Measurements from ENCODE around the gene ABCA2. TPM values are rescaled to one million over a fixed set of nuclear protein-coding genes. Genes with fewer than 3 reads are reported as not detected.

ABCA2 gene
- total and polyA plus RNA-seq, 2 donors from 2014 or later, result 39.2 to 72.1 TPM

DNA sequence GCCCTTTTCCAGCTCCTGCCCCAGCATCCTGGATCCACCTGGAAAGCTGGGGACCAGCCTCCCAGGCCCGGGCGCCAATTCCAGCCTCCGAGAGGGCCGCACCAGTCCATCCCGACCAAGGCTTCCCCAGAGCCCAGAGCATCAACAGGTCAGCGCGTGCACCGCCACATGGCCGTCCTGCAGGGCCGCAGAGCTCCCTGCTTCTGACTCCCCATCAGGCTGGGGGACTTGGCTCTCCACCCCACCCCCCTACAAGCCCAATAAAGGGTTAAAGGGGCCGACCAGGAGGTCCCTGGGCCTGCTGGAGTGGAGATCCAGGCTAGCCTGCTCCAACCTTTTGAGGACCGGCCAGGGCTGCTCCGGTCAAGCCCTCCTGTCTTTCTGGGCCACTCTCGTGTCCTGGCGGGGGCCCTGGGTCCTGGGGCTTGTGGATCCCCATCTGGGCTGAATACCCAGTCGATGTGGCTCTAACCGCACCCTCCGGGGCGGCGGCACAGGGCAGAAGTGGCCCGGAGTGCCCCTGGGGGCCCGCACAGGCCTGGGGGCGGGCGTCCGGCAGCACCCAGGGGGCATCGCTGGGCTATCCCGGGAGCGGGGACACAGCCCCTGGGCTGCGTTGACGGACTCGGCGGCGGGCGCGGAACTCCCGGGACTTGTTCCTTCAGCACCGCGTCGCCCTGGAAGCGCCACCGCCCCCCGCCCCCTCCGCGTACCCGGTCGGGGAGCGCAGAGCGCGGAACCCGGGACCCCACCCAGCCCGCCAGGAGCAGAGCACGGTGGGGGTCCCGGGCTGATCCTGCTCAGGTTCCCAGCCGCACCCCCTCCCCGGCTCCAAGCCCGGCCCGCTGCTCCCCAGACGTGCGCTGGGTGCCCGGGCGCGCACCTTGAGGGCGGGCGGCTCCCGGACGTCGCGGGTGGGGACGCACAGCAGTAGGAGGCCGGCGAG, 25.2 kb upstream of the ABCA2 start:
- Histone ChIP-seq H3K4me3 (ENCODE audit: low read length in 3 of 3) (no peak overlapping the region), H3K27me3 (ENCODE audit: control insufficient read depth, insufficient read depth, low read length) (peaks cover 13% of the 10 kb centered on the region), H3K36me3 (ENCODE audit: control insufficient read depth in 2 of 3, insufficient read depth in 3 of 3, low read length in 3 of 3) (no peaks in the 10 kb centered on the region), H3K9me3 (ENCODE audit: control insufficient read depth in 2 of 3, insufficient read depth in 1 of 3, low read length in 3 of 3) (no peaks in the 10 kb centered on the region), H3K9ac (ENCODE audit: low read length in 3 of 3) (no peak overlapping the region), H3K4me1 (ENCODE audit: control insufficient read depth in 2 of 3, insufficient read depth in 2 of 3, low read depth in 1 of 3, low read length in 3 of 3) (peaks cover 0 to 18% (median 5%) of the 10 kb centered on the region in 3 donors), H3K27ac (ENCODE audit: low read depth in 2 of 2, low read length in 2 of 2) (no peak overlapping the region)
- intact Hi-C loops (cut with DNase I), result no loop called here
- TF ChIP-seq, protein P1, sequence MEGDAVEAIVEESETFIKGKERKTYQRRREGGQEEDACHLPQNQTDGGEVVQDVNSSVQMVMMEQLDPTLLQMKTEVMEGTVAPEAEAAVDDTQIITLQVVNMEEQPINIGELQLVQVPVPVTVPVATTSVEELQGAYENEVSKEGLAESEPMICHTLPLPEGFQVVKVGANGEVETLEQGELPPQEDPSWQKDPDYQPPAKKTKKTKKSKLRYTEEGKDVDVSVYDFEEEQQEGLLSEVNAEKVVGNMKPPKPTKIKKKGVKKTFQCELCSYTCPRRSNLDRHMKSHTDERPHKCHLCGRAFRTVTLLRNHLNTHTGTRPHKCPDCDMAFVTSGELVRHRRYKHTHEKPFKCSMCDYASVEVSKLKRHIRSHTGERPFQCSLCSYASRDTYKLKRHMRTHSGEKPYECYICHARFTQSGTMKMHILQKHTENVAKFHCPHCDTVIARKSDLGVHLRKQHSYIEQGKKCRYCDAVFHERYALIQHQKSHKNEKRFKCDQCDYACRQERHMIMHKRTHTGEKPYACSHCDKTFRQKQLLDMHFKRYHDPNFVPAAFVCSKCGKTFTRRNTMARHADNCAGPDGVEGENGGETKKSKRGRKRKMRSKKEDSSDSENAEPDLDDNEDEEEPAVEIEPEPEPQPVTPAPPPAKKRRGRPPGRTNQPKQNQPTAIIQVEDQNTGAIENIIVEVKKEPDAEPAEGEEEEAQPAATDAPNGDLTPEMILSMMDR (IDR thresholded peaks at IDR 0.05; ENCODE audit: borderline replicate concordance, extremely low read depth, insufficient read depth), result no peak
- DNase-seq (no peak), FAIRE-seq (no peak)

DNA sequence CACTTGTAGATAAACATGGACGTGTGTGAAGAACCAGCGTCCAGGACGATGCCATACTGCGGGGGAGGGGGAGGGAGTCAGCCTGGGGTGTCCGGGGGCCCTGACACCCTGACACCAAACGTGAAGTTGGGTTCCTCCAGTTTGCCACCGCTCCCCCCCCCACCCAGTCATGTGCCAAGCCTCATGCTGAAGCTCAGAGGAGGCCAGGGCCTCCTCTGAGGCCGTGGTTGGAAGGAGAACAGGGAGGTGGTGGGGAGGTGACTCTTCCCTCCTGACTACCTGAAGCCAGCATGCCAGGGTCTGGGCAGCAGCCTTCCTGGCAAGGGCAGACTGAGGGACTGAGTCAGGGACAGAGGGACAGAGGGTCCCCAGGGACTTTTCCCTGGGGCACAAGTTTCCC, 24.3 kb upstream of the ABCA2 start:
- Histone ChIP-seq H3K9ac (ENCODE audit: low read length in 3 of 3) (no peak overlapping the region), H3K4me3 (ENCODE audit: low read length in 3 of 3) (no peak overlapping the region), H3K36me3 (ENCODE audit: control insufficient read depth in 2 of 3, insufficient read depth in 3 of 3, low read length in 3 of 3) (no peaks in the 10 kb centered on the region), H3K27me3 (ENCODE audit: control insufficient read depth, insufficient read depth, low read length) (peaks cover 20% of the 10 kb centered on the region), H3K27ac (ENCODE audit: low read depth in 2 of 2, low read length in 2 of 2) (no peak overlapping the region), H3K9me3 (ENCODE audit: control insufficient read depth in 2 of 3, insufficient read depth in 1 of 3, low read length in 3 of 3) (no peaks in the 10 kb centered on the region), H3K4me1 (ENCODE audit: control insufficient read depth in 2 of 3, insufficient read depth in 2 of 3, low read depth in 1 of 3, low read length in 3 of 3) (peaks cover 0 to 18% (median 5%) of the 10 kb centered on the region in 3 donors)
- DNase-seq, result no peak
- intact Hi-C loops (cut with DNase I), result no loop called here
- TF ChIP-seq, protein P1 (IDR thresholded peaks at IDR 0.05; ENCODE audit: borderline replicate concordance, extremely low read depth, insufficient read depth), result no peak
- FAIRE-seq, result no peak

DNA sequence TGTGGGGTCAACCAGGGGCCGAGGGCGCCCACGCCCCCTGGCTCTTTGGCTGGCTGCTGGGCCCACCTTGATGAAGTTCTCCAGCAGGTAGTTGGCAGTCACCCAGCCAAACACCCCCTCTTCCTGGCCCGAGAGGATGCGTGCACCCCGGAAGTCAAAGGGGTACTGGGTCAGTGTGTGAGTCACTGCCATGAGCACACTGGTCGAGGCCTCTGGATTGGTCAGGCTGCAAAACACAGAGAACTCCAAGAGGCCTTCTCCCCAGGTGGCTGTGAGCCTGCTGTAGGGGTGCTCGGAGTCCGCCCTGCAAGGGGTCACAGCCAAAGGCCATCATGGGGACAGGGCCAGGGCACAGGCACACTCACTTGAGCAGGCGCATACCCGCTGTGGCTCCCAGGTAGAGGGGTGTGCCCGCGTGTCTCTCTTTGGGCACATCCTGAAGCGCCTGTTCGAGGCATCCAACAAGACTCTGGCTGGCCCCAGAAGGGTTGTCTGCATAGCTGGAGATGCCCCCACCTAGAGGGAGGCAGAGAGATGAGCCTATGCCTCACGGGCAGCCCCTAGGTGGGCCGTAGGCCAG, 23.2 kb upstream of the ABCA2 start:
- Histone ChIP-seq H3K27me3 (ENCODE audit: control insufficient read depth, insufficient read depth, low read length) (peaks cover 22% of the 10 kb centered on the region), H3K9me3 (ENCODE audit: control insufficient read depth in 2 of 3, insufficient read depth in 1 of 3, low read length in 3 of 3) (no peaks in the 10 kb centered on the region), H3K9ac (ENCODE audit: low read length in 3 of 3) (no peak overlapping the region), H3K4me1 (ENCODE audit: control insufficient read depth in 2 of 3, insufficient read depth in 2 of 3, low read depth in 1 of 3, low read length in 3 of 3) (peaks cover 0 to 18% (median 5%) of the 10 kb centered on the region in 3 donors), H3K27ac (ENCODE audit: low read depth in 2 of 2, low read length in 2 of 2) (no peak overlapping the region), H3K36me3 (ENCODE audit: control insufficient read depth in 2 of 3, insufficient read depth in 3 of 3, low read length in 3 of 3) (no peaks in the 10 kb centered on the region), H3K4me3 (ENCODE audit: low read length in 3 of 3) (no peak overlapping the region)
- intact Hi-C loops (cut with DNase I), result no loop called here
- FAIRE-seq (no peak), DNase-seq (no peak)
- TF ChIP-seq, protein P1 (IDR thresholded peaks at IDR 0.05; ENCODE audit: borderline replicate concordance, extremely low read depth, insufficient read depth), result no peak

Measured in kidney (tissue), 14 donors.